Measurements from ENCODE around the gene CEP44.

GRCh38 chr4:174340714-174341113 lies 57.0 kb downstream of the CEP44 start:
- TF ChIP-seq EZH2 (IDR thresholded peaks at IDR 0.05; ENCODE audit: insufficient read depth, poor library complexity, severe bottlenecking) (no peak), EZH2phosphoT487 (IDR thresholded peaks at IDR 0.05; ENCODE audit: insufficient read depth, low read depth) (no peak)

Measured in GM23248 (cell line).